Transverse colon (tissue), 3 donors: ENCODE measurements around the gene CPT1A.

Experiments used
- POLR2A ChIP-seq: fragments of 450-650 bp; IDR thresholded peaks from one replicate; pipeline ENCODE4 v1.6.1; 2016; ENCODE audit warnings: antibody characterized with exemption, mild to moderate bottlenecking, moderate library complexity
- TF ChIP-seq, protein P1 (sequence below), 5 experiments: fragments of 200-600 bp in 3 of 5; fragments of 450-650 bp in 2 of 5; sonication (generic) in 3 of 5; IDR thresholded peaks; 1 replicate in 2 of 5; 2 replicates in 3 of 5; pipeline ENCODE4 v1.5.1; 2016 to 2017; ENCODE audit warnings: antibody characterized with exemption in 5 of 5, inconsistent platforms in 3 of 5, mild to moderate bottlenecking in 2 of 5, moderate library complexity in 1 of 5

DNA sequence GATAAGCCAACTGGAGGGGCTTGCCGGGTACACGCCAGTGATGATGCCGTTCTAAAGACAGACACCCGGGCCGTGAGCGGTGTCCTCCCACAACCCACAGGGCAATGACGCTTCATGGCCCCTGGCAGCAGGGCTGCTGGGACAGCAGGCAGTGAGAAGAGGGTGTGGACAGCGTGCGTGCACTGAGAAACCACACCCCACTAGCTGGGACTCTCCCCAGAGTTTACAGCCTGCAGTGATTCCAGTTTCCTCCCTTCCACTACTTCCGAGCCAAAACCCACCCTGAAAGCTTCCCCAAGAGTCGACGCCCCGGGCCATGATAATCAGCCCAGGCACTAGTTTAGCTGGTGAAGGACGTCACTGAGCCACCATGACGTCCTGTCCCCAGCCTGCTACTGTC lies 29.2 kb downstream of the CPT1A start:
- TF ChIP-seq, protein P1, sequence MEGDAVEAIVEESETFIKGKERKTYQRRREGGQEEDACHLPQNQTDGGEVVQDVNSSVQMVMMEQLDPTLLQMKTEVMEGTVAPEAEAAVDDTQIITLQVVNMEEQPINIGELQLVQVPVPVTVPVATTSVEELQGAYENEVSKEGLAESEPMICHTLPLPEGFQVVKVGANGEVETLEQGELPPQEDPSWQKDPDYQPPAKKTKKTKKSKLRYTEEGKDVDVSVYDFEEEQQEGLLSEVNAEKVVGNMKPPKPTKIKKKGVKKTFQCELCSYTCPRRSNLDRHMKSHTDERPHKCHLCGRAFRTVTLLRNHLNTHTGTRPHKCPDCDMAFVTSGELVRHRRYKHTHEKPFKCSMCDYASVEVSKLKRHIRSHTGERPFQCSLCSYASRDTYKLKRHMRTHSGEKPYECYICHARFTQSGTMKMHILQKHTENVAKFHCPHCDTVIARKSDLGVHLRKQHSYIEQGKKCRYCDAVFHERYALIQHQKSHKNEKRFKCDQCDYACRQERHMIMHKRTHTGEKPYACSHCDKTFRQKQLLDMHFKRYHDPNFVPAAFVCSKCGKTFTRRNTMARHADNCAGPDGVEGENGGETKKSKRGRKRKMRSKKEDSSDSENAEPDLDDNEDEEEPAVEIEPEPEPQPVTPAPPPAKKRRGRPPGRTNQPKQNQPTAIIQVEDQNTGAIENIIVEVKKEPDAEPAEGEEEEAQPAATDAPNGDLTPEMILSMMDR (IDR thresholded peaks at IDR 0.05) = no peak
- no peak for TF ChIP-seq POLR2A
